ENCODE results near the gene DCUN1D2. TPM values are rescaled to one million over a fixed set of nuclear protein-coding genes. Genes with fewer than 3 reads are reported as not detected.

Gene DCUN1D2
- polyA plus RNA-seq, 3 donors = 3.1 to 16.7 (median 6.1) TPM

DNA sequence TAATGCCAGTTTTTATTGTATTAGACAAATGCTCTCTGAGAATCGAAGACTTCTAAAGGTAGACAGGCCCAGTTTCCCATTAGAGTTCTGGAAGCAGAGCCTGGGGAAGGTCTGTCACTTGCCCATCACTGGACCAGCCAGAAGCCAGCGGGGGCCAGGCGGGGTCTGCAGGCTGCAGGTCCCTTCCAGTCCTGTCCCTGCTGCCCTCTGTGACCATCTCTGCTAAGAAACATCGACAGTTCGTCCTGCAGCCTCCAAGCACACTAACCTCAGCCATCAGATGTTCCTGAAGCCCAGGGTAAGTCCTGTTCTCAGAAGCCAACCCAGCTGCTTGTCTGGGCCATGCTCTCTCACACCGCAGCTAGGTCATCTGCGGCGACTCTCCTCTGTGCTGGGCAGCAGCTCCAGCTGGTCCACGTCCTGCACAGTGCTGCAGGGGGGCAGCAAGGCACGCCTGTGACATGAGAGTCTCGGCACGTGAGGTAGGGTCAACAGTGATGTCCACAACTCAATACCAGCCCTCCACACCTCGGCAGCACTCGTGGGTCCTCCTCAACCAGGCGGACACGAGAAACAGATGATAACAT lies 34.3 kb downstream of the DCUN1D2 start:
- DNase-seq = no peak
- Mint-ChIP-seq H3K27me3 (ENCODE audit: low read depth in 3 of 3) (peaks cover 0 to 3% (median 0%) of the 10 kb centered on the region in 3 donors), H3K4me3 (no peak overlapping the region), H3K9me3 (peaks cover 0 to 2% (median 0%) of the 10 kb centered on the region in 7 donors), H3K4me1 (no peaks in the 10 kb centered on the region), H3K36me3 (peaks cover 68 to 80% of the 10 kb centered on the region in 2 donors), H3K27ac (no peak overlapping the region)
- no peak overlapping the region for H3K4me2 ChIP-seq (replicated peaks; ENCODE audit: extremely low read depth, low read length, poor library complexity, severe bottlenecking)
- H3K9me3 ChIP-seq (replicated peaks in 1 of 2; ENCODE audit: control insufficient read depth in 1 of 2, insufficient read depth in 1 of 2, low read length in 2 of 2) = no peaks in the 10 kb centered on the region
- WGBS (ENCODE audit: insufficient coverage) = 94% methylated on average over 12 of the region's 16 CpGs
- H3K79me2 ChIP-seq (ENCODE audit: insufficient read depth, low read length) = no peaks in the 10 kb centered on the region
- no peaks in the 10 kb centered on the region for H3K4me1 ChIP-seq (ENCODE audit: control insufficient read depth in 1 of 2, insufficient read depth in 2 of 2, low read length in 2 of 2)
- no peak overlapping the region for H3K4me3 ChIP-seq (replicated peaks in 1 of 3; ENCODE audit: low read depth in 2 of 3, low read length in 3 of 3)
- no peak for TF ChIP-seq CTCF (IDR thresholded peaks at IDR 0.05)
- H3K36me3 ChIP-seq (replicated peaks in 1 of 2; ENCODE audit: control insufficient read depth in 1 of 2, insufficient read depth in 2 of 2, low read length in 2 of 2) = peaks cover 60 to 83% of the 10 kb centered on the region in 2 donors
- intact Hi-C loops (cut with micrococcal nuclease) = no loop called here
- no peak overlapping the region for H3K27ac ChIP-seq (ENCODE audit: low read depth in 1 of 2, low read length in 2 of 2)
- H3K27me3 ChIP-seq (ENCODE audit: control insufficient read depth in 2 of 2, insufficient read depth in 2 of 2, low read length in 2 of 2) = no peaks in the 10 kb centered on the region
- no peak overlapping the region for H2AFZ ChIP-seq (ENCODE audit: insufficient read depth, low read depth, low read length, poor library complexity, severe bottlenecking)
- no peak overlapping the region for H3K9ac ChIP-seq (ENCODE audit: insufficient read depth, low read length, poor library complexity, severe bottlenecking)
- H4K20me1 ChIP-seq (ENCODE audit: insufficient read depth, low read length) = no peaks in the 10 kb centered on the region

DNA sequence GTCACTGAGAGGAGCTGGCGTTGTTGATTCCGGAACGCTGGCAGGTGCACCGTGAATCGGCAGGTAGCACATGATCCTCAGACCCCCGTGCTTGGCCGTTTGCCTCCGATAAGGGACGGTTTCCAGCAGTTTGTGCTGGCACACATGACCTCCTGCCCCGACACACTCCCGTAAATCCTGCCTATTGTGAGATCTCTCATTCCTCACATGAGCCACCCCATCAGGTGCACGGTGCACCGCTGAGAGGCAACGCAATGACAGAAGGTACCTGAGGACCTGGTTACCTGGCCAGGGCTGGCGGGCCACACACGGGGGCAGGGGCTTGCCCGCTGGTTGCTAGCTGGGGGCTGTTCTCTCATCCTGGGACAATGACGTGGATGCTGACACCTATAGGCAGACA lies 35.1 kb downstream of the DCUN1D2 start:
- Histone ChIP-seq H3K9ac (ENCODE audit: insufficient read depth, low read length, poor library complexity, severe bottlenecking) (no peak overlapping the region), H3K4me3 (replicated peaks in 1 of 3; ENCODE audit: low read depth in 2 of 3, low read length in 3 of 3) (no peak overlapping the region), H3K4me1 (ENCODE audit: control insufficient read depth in 1 of 2, insufficient read depth in 2 of 2, low read length in 2 of 2) (no peaks in the 10 kb centered on the region), H3K27ac (ENCODE audit: low read depth in 1 of 2, low read length in 2 of 2) (no peak overlapping the region), H3K27me3 (ENCODE audit: control insufficient read depth in 2 of 2, insufficient read depth in 2 of 2, low read length in 2 of 2) (no peaks in the 10 kb centered on the region), H3K79me2 (ENCODE audit: insufficient read depth, low read length) (no peaks in the 10 kb centered on the region), H3K9me3 (replicated peaks in 1 of 2; ENCODE audit: control insufficient read depth in 1 of 2, insufficient read depth in 1 of 2, low read length in 2 of 2) (no peaks in the 10 kb centered on the region), H2AFZ (ENCODE audit: insufficient read depth, low read depth, low read length, poor library complexity, severe bottlenecking) (no peak overlapping the region), H4K20me1 (ENCODE audit: insufficient read depth, low read length) (no peaks in the 10 kb centered on the region), H3K36me3 (replicated peaks in 1 of 2; ENCODE audit: control insufficient read depth in 1 of 2, insufficient read depth in 2 of 2, low read length in 2 of 2) (peaks cover 52 to 75% of the 10 kb centered on the region in 2 donors), H3K4me2 (replicated peaks; ENCODE audit: extremely low read depth, low read length, poor library complexity, severe bottlenecking) (no peak overlapping the region)
- Mint-ChIP-seq H3K36me3 (peaks cover 60 to 72% of the 10 kb centered on the region in 2 donors), H3K4me1 (no peaks in the 10 kb centered on the region), H3K9me3 (peaks cover 0 to 2% (median 0%) of the 10 kb centered on the region in 7 donors), H3K27ac (no peak overlapping the region), H3K4me3 (no peak overlapping the region), H3K27me3 (ENCODE audit: low read depth in 3 of 3) (peaks cover 0 to 3% (median 0%) of the 10 kb centered on the region in 3 donors)
- intact Hi-C loops (cut with micrococcal nuclease) = no loop called here
- WGBS (ENCODE audit: insufficient coverage) = 99% methylated on average over 15 of the region's 18 CpGs
- DNase-seq = no peak
- TF ChIP-seq CTCF (IDR thresholded peaks at IDR 0.05) = no peak
